Neural cell (in vitro differentiated cells): ENCODE results near the gene GIMAP6. TPM values are rescaled to one million over a fixed set of nuclear protein-coding genes. Genes with fewer than 3 reads are reported as not detected.
"Not testable (repeated sequence)": the region's sequence is repeated elsewhere in the genome, so short reads cannot be mapped to it uniquely, and the experiment has no call there.

ENCODE experiments used
- H2AFZ ChIP-seq: fragments of 200-600, 300-800 bp; sonication (generic), shearing (Covaris generic); 2 replicates; pipeline ENCODE4 v1.6.0; 2014; ENCODE audit warnings: low read depth, mild to moderate bottlenecking, antibody characterized with exemption, low read length, moderate library complexity
- H3F3A ChIP-seq: fragments of 200-600 bp; shearing (Covaris generic); 2 replicates; pipeline ENCODE4 v1.6.1; 2016; ENCODE audit warnings: mild to moderate bottlenecking, moderate library complexity, mixed read lengths, antibody characterized with exemption, low read length; ENCODE audit not compliant: insufficient read depth, poor library complexity, severe bottlenecking
- H3K27ac ChIP-seq: fragments of 200-600, 300-800 bp; sonication (generic), shearing (Covaris generic); 2 replicates; pipeline ENCODE4 v1.5.1; 2014; ENCODE audit warnings: mild to moderate bottlenecking, low read length, moderate library complexity
- H3K27me3 ChIP-seq: fragments of 300-800, 200-600 bp; sonication (generic), shearing (Covaris generic); 2 replicates; pipeline ENCODE4 v1.6.0; 2014; ENCODE audit warnings: mild to moderate bottlenecking, low read depth, low read length, moderate library complexity; ENCODE audit not compliant: insufficient read depth
- H3K36me3 ChIP-seq: fragments of 300-800, 200-600 bp; sonication (generic), shearing (Covaris generic); 2 replicates; pipeline ENCODE4 v1.5.1; 2014; ENCODE audit warnings: mild to moderate bottlenecking, antibody characterized with exemption, low read length, moderate library complexity; ENCODE audit not compliant: insufficient read depth
- H3K4me2 ChIP-seq: fragments of 300-800, 200-600 bp; sonication (generic), shearing (Covaris generic); 2 replicates; pipeline ENCODE4 v1.6.0; 2014; ENCODE audit warnings: mild to moderate bottlenecking, low read length
- H3K4me3 ChIP-seq: fragments of 300-800, 200-600 bp; sonication (generic), shearing (Covaris generic); 2 replicates; pipeline ENCODE4 v1.5.1; 2014; ENCODE audit warnings: mild to moderate bottlenecking, low read length, moderate library complexity
- H3K79me2 ChIP-seq: fragments of 200-600 bp; shearing (Covaris generic); replicated peaks from 2 replicates; pipeline ENCODE4 v1.6.0; 2014; ENCODE audit warnings: mild to moderate bottlenecking, low read length, moderate library complexity; ENCODE audit not compliant: insufficient read depth
- H3K9ac ChIP-seq: fragments of 300-800, 200-600 bp; sonication (generic), shearing (Covaris generic); 2 replicates; pipeline ENCODE4 v1.6.1; 2016; ENCODE audit warnings: mild to moderate bottlenecking, low read length, mixed read lengths
- H3K9me2 ChIP-seq: fragments of 200-600 bp; shearing (Covaris generic); 2 replicates; pipeline ENCODE4 v1.6.1; 2016; ENCODE audit warnings: mild to moderate bottlenecking, low read length, mixed read lengths; ENCODE audit not compliant: insufficient read depth
- H3K9me3 ChIP-seq: fragments of 200-600, 300-800 bp; sonication (generic), shearing (Covaris generic); 2 replicates; pipeline ENCODE4 v1.6.1; 2016; ENCODE audit warnings: mild to moderate bottlenecking, mixed run types, low read length, moderate library complexity, mixed read lengths
- H4K20me1 ChIP-seq: fragments of 200-600 bp; shearing (Covaris generic); 2 replicates; pipeline ENCODE4 v1.6.1; 2016; ENCODE audit warnings: mild to moderate bottlenecking, mixed run types; ENCODE audit not compliant: insufficient read depth
- EP300 ChIP-seq: fragments of 450-650 bp; conservative IDR thresholded peaks from 2 replicates; pipeline ENCODE4 v1.6.1; 2014; ENCODE audit warnings: antibody characterized with exemption, mild to moderate bottlenecking, moderate library complexity; ENCODE audit not compliant: poor library complexity, severe bottlenecking
- EZH2 ChIP-seq: fragments of 200-600, 300-800 bp; shearing (Covaris generic), sonication (generic); IDR thresholded peaks from 2 replicates; pipeline ENCODE4 v1.6.1; 2014; ENCODE audit warnings: antibody characterized with exemption, low read length, borderline replicate concordance, mild to moderate bottlenecking; ENCODE audit not compliant: insufficient read depth, poor library complexity, severe bottlenecking
- MXI1 ChIP-seq: fragments of 450-650 bp; conservative IDR thresholded peaks from 2 replicates; pipeline ENCODE4 v1.6.1; 2014; ENCODE audit warnings: antibody characterized with exemption, mild to moderate bottlenecking; ENCODE audit not compliant: poor library complexity, severe bottlenecking
- POLR2AphosphoS5 ChIP-seq: IDR thresholded peaks from 2 replicates; pipeline ENCODE4 v1.6.1; 2012
- RAD21 ChIP-seq: fragments of 450-650 bp; conservative IDR thresholded peaks from 2 replicates; pipeline ENCODE4 v1.6.1; 2014; ENCODE audit warnings: antibody characterized with exemption, mild to moderate bottlenecking, moderate library complexity
- SMC3 ChIP-seq: fragments of 450-650 bp; conservative IDR thresholded peaks from 2 replicates; pipeline ENCODE4 v1.6.1; 2014; ENCODE audit warnings: antibody characterized with exemption, mild to moderate bottlenecking, moderate library complexity; ENCODE audit not compliant: poor library complexity
- TAF1 ChIP-seq: IDR thresholded peaks from 2 replicates; pipeline ENCODE4 v1.6.1; 2012; ENCODE audit warnings: low read depth
- polyA minus RNA-seq: library from RNA; depleted of rRNA, polyadenylated mRNA; stranded (reverse); fragments of >200 nt; gene quantifications from 2 replicates; pipeline ENCODE4 v1.2.3, GENCODE V29; 2014
- polyA plus RNA-seq: library from polyadenylated mRNA; depleted of rRNA; stranded (reverse); fragments of >200 nt; gene quantifications from 2 replicates; pipeline ENCODE4 v1.2.3, GENCODE V29; 2014
- TF ChIP-seq, protein P1 (sequence below): fragments of 450-650 bp; IDR thresholded peaks from 2 replicates; pipeline ENCODE4 v1.5.1; 2014; ENCODE audit warnings: antibody characterized with exemption, mild to moderate bottlenecking, moderate library complexity; ENCODE audit not compliant: poor library complexity, severe bottlenecking
- TF ChIP-seq, protein P2 (sequence below): IDR thresholded peaks from 2 replicates; pipeline ENCODE4 v1.6.1; 2012; ENCODE audit warnings: borderline replicate concordance

Gene GIMAP6
- polyA plus RNA-seq: not detected in 2 replicates
- polyA minus RNA-seq: not detected in 2 replicates

GRCh38 chr7:150631866-150632864, at the start of gene GIMAP6:
Gene GIMAP6, minus strand, starts transcription at chr7:150632385. Its CDS starts 2,243 bp downstream, at chr7:150630142.
- Histone ChIP-seq H3K9ac (no peak within 1 kb of the TSS), H3K4me3 (no peak within 1 kb of the TSS), H3K9me2 (no peaks in the 10 kb centered on the region), H3K79me2 (no peaks in the 10 kb centered on the region), H3K36me3 (no peaks in the 10 kb centered on the region), H3K27me3 (no peaks in the 10 kb centered on the region), H3K4me2 (no peak within 1 kb of the TSS), H3K27ac (no peak within 1 kb of the TSS), H3K9me3 (no peaks in the 10 kb centered on the region), H4K20me1 (no peaks in the 10 kb centered on the region), H2AFZ (no peak within 1 kb of the TSS), H3F3A (no peaks in the 10 kb centered on the region)
- TF ChIP-seq SMC3 (no peak), EP300 (no peak), TAF1 (no peak), EZH2 (no peak), POLR2AphosphoS5 (no peak), MXI1 (no peak), RAD21 (no peak)
- TF ChIP-seq, protein P1, sequence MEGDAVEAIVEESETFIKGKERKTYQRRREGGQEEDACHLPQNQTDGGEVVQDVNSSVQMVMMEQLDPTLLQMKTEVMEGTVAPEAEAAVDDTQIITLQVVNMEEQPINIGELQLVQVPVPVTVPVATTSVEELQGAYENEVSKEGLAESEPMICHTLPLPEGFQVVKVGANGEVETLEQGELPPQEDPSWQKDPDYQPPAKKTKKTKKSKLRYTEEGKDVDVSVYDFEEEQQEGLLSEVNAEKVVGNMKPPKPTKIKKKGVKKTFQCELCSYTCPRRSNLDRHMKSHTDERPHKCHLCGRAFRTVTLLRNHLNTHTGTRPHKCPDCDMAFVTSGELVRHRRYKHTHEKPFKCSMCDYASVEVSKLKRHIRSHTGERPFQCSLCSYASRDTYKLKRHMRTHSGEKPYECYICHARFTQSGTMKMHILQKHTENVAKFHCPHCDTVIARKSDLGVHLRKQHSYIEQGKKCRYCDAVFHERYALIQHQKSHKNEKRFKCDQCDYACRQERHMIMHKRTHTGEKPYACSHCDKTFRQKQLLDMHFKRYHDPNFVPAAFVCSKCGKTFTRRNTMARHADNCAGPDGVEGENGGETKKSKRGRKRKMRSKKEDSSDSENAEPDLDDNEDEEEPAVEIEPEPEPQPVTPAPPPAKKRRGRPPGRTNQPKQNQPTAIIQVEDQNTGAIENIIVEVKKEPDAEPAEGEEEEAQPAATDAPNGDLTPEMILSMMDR: no peak
- TF ChIP-seq, protein P2, sequence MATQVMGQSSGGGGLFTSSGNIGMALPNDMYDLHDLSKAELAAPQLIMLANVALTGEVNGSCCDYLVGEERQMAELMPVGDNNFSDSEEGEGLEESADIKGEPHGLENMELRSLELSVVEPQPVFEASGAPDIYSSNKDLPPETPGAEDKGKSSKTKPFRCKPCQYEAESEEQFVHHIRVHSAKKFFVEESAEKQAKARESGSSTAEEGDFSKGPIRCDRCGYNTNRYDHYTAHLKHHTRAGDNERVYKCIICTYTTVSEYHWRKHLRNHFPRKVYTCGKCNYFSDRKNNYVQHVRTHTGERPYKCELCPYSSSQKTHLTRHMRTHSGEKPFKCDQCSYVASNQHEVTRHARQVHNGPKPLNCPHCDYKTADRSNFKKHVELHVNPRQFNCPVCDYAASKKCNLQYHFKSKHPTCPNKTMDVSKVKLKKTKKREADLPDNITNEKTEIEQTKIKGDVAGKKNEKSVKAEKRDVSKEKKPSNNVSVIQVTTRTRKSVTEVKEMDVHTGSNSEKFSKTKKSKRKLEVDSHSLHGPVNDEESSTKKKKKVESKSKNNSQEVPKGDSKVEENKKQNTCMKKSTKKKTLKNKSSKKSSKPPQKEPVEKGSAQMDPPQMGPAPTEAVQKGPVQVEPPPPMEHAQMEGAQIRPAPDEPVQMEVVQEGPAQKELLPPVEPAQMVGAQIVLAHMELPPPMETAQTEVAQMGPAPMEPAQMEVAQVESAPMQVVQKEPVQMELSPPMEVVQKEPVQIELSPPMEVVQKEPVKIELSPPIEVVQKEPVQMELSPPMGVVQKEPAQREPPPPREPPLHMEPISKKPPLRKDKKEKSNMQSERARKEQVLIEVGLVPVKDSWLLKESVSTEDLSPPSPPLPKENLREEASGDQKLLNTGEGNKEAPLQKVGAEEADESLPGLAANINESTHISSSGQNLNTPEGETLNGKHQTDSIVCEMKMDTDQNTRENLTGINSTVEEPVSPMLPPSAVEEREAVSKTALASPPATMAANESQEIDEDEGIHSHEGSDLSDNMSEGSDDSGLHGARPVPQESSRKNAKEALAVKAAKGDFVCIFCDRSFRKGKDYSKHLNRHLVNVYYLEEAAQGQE: no peak

DNA sequence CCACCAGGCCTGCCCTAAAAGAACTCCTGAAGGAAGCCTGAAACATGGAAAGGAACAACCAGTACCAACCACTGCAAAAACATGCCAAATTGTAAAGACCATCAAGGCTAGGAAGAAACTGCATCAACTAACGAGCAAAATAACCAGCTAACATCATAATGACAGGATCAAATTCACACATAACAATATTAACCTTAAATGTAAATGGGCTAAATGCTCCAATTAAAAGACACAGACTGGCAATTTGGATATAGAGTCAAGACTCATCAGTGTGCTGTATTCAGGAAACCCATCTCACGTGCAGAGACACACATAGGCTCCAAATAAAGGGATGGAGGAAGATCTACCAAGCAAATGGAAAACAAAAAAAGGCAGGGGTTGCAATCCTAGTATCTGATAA, 48.2 kb upstream of the GIMAP6 start:
- not testable (repeated sequence) for H3K9ac ChIP-seq, H3K27me3 ChIP-seq, H3K4me3 ChIP-seq, H3K27ac ChIP-seq, H3K79me2 ChIP-seq, H3K9me2 ChIP-seq, H3K4me2 ChIP-seq, H3F3A ChIP-seq, H4K20me1 ChIP-seq, H3K36me3 ChIP-seq, H3K9me3 ChIP-seq, H2AFZ ChIP-seq

DNA sequence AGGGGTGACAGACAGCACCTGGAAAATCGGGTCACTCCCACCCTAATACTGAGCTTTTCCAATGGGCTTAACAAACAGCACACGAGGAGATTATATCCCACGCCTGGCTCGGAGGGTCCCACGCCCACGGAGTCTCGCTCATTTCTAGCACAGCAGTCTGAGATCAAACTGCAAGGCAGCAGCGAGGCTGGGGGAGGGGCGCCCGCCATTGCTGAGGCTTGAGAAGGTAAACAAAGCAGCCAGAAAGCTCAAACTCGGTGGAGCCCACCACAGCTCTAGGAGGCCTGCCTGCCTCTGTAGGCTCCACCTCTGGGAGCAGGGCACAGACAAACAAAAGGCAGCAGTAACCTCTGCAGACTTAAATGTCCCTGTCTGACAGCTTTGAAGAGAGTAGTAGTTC, 46.4 kb upstream of the GIMAP6 start:
- H3K9me3 ChIP-seq, H3K36me3 ChIP-seq, H3K4me2 ChIP-seq, H3K27me3 ChIP-seq, H3K4me3 ChIP-seq, H2AFZ ChIP-seq, H3F3A ChIP-seq, H3K27ac ChIP-seq, H3K9ac ChIP-seq, H3K79me2 ChIP-seq, H3K9me2 ChIP-seq, H4K20me1 ChIP-seq: not testable (repeated sequence)

DNA sequence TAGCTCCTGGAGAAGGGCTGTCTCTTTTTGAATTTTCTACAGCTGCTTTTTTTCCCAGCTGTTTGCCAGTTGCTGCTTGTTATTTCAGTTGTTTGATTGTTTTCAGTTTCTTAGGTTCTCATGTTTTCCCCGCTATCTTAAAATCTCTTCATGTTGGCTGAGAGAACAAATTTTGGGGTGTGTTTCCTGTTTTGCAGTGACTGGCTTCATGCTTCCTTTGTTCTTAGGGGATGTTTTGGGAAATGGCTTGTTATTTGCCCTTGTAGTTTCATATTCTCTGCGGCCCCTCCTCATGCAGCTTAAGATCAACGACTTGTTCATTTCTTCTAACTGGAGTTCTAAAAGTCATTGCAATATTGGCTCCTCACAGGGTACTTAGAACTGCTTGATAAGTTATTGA, 44.7 kb upstream of the GIMAP6 start:
- H3K36me3 ChIP-seq, H3K27ac ChIP-seq, H2AFZ ChIP-seq, H3K9ac ChIP-seq, H3K4me3 ChIP-seq, H3K79me2 ChIP-seq, H3K27me3 ChIP-seq, H3K9me2 ChIP-seq, H3K4me2 ChIP-seq, H3K9me3 ChIP-seq, H4K20me1 ChIP-seq, H3F3A ChIP-seq: not testable (repeated sequence)

DNA sequence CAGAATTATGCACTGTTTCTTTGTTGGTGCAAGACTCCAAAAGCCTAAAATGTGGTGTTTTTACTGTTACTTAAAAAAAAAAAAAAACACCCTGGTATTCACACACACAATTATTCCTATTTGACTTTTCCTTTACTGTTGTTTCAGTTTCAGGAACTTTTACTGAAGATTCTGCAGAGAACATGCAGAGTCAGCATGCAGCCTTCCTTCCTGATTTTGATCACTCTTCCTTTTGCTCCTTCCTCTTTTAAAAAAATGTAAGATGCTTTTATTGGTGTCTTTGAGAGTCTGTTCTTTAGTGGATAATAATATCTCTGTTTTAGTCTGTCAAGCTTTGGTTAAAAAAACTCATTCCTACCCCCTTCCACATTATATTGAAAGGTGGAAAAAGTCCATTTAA, 44.1 kb upstream of the GIMAP6 start:
- H3K4me2 ChIP-seq, H3K36me3 ChIP-seq, H4K20me1 ChIP-seq, H3K4me3 ChIP-seq, H3K9me2 ChIP-seq, H3K79me2 ChIP-seq, H3K9ac ChIP-seq, H3K27ac ChIP-seq, H3K9me3 ChIP-seq, H3F3A ChIP-seq, H3K27me3 ChIP-seq, H2AFZ ChIP-seq: not testable (repeated sequence)
